ENCODE measurements around the gene ZFAND3.

Gene ZFAND3

DNA sequence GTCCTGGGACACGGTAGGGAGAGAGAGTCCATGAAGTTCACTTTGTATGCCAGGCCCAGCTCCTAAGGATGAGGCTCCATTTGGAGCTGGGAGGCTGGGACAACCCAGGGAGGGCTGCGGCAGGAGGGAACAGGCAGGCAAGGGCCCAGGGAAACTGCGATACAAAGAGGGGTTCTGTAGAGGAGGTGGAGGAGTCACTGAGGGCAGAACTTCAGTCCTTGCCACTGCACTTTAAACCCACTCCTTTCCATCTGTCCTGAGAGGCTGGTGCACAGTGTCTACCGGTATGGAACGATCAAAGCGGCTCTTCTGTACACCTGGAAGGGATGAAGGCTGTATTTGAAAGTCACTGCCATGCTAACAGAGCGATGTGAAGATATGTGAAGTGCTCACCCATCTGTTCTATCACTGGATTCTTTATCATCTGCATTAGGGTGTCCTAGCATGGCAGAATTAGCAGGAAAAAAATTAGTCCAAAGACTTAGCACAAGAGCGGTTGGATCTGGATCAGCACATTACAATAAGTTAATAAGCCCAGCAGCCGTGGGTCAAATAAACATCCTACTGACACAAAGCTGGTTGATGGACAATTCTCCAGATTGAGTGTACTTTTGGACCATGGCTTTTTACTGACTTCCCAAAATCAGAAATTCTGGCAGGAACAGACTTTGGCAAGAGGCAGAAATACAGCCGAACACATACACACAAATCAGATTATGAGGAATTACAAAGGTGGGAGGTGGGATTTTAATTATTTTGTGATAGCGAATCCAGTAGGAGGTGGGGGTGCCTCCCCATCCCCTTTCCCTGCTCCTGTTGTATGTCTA lies 20.9 kb upstream of the ZFAND3 start:
- FAIRE-seq = no peak

DNA sequence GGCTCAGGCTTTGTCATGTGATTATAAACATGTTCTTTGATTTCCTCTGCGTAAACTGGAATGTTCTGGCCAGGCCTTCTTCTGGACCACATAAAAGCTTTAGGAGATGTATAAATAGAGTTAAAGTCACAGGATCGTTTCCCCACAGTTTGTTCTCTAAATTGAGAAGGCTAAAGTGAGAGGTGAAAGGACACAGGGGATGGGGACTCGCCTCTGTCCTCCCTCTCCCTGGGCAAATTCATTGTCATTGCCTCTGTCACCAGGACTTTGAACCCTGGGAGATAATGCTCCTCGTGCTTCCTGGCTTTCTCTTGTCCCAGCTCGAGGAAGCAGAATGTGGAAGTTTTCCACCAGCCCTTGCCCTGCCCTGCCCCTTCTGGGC lies 20.3 kb upstream of the ZFAND3 start:
- FAIRE-seq = no peak

DNA sequence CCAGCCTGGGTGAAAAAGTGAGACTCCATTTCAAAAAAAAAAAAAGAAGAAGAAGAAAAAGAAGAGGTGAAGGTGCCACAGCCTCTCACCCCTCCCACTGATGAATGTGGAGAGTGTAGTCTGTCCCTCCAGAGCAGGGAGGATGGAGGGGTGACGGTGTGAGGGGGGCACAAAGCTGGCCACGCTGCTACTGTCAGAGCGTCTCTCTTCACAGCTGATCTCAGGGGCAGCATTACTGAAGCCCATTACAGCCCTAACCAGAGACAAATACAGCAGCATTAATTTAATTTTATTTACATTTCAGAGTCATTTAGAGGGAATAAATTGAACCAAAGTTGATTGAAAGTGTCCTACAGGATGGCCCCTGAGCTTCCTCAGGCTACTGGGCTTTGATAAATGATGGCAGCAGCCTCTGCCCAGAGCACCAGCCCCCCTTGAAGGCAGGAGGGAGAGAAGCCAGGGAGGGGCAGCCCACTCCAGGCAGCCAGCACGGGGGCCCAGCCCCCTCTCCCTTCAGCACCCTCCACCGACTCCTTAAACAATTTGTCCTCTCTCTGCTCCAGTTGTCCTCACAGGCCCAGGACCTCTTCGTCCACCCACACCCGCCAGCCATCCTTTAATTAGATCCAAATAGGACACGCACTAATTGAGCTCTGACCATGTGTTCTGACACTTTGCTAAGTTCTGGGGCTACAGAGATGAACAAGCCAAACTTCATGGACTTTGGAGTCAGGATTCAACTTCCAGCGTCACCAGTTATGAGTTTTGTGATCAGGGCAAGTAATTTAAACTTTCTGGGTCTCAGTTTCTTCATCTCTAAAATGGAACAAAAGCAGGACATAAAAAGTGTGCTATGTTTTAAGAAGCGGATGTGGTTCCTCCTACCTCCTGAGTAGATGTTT lies 18.6 kb upstream of the ZFAND3 start:
- FAIRE-seq = no peak

DNA sequence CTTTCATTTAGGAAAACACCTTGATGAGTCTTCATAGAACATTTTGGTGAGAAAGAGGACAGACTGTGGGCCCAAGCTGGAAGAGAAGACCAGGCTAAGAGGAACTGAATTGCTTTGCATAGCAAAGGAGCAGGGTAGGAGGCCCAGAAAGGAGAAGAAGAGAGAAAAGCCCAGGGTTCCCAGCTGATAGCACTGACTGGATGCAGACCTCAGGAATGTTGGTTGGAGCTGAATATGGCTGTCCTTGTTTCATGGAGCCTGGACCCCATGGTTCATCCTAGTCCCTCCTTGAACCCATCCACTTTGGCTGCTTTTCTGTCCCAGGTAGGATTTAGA lies 18.0 kb upstream of the ZFAND3 start:
- FAIRE-seq = no peak

DNA sequence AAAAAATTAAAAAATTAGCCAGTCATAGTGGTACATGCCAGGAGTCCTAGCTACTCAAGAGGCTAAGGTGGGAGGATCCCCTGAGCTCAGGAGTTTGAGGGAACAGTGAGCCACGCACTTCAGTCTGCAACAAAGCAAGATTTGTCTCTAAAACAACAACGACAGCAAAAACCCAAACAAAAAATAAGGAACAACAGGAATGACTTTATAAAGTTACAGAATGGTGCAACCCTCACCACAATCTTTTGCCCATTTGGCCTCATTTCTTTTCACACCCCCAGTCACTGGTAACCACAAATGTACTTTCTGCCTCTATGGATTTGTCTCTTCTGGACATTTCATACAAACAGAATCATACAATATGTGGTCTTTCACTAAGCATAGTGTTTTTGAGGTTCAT lies 16.7 kb upstream of the ZFAND3 start:
- FAIRE-seq = no peak

DNA sequence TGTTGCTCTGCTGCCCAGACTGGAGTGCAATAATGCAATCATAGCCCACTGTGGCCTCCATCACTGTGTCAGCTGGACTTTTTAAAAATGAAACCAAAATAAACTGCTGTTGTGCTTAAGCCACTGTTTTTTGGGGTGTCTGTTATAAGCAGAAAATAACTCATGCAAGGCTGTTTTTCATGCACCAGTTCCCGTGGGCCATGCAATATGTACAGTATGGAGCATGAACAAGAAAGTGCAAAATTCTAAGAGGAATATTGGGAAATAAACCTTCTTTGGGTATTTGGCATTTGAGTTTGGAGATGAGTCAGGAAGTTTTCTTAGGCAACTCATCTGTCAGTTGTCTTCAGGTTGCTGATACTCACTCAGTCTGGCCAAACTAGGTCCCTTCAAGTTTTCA lies 14.9 kb upstream of the ZFAND3 start:
- FAIRE-seq = no peak

DNA sequence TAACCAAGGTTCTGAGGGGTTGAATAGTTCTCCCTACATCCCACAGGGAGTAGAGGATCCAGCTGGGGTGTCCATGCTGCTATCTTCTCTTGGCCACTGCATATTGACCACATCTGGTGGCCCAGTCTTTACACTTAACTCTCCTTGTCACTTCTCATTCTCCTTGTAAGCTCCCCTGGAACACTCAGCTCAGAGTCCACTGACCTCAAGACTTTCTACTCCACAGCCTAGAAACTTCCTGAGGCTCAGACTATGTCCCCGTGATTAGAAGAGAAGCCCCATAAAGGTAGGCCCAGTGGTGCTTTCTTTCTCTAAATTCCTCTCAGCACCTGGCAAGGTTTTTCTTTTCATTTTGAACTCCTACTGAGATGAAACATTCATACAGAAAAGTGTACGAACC lies 13.3 kb upstream of the ZFAND3 start:
- no peak for FAIRE-seq

DNA sequence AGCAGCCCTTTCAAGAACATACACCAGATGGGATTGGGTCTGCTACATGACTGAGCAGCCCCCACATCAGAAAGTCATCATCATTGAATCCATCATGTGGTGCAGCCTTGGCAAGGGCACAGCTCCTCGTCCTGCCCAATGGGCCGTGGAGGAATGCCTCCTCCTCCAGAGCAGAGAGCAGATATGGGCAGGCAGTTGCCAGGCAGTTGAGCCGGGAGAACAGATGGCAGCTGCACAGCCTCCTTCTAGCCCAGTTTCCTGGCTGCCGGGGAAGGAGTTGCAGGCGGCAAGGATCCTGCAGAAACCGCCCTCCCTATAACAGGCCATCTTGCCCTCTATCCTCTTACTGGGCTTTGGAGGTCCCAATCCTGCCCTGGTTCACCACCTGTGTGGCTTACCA lies 11.9 kb upstream of the ZFAND3 start:
- FAIRE-seq = no peak

DNA sequence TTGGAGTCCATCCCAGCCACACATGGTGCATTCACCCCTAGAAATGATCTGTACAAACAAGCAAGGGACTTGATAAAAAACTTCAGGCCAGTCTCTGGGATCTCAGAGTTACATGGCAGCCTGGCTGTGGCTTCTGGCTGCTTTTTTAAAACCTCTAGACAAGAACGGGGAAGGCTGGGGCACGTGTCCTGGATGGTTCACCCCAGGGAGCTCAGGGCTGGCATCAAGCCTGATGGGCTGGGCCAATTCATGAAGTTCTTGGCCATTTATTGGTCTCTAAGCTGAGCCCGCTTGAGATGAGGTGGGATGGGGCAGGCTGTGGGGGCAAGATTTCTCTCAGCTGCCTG lies 10.4 kb upstream of the ZFAND3 start:
- no peak for FAIRE-seq

DNA sequence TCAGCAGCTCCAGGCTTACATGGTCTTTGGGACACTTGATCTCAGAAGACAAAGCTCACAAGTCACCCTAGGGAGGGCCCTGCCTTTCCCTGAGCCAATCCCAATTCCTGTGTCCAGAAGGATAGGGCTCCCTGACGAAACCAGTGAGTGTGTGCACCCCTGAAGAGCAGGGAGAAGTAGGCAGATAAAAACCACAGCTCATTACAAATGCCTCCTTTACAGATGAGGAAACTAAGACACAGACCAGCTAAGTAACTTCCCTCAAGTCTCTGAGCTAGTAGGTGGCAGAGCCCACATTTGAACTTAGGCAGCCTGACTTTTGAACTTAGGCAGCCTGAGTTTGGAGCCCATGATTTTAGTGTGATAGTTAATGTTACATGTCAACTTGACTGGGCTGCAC lies 6.7 kb upstream of the ZFAND3 start:
- FAIRE-seq = no peak

DNA sequence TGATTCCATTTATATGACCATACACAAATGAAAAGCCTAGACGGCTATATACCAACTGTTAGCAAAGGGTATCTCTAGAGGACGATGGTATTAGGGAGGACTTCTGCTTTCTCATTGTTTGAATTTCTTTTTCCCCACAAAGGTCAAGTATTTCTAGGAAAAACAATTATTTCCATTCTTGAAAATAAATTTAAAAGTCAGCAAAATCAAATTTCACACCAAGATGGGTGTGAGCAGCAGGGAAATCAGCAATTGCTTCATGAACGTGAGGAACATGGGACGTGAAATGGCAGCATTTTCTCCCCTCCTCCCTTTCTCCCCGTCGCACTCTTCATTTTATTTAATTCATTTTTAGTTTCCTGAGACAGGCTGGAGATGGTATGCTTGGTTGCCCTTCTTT lies 5.2 kb upstream of the ZFAND3 start:
- no peak for FAIRE-seq

DNA sequence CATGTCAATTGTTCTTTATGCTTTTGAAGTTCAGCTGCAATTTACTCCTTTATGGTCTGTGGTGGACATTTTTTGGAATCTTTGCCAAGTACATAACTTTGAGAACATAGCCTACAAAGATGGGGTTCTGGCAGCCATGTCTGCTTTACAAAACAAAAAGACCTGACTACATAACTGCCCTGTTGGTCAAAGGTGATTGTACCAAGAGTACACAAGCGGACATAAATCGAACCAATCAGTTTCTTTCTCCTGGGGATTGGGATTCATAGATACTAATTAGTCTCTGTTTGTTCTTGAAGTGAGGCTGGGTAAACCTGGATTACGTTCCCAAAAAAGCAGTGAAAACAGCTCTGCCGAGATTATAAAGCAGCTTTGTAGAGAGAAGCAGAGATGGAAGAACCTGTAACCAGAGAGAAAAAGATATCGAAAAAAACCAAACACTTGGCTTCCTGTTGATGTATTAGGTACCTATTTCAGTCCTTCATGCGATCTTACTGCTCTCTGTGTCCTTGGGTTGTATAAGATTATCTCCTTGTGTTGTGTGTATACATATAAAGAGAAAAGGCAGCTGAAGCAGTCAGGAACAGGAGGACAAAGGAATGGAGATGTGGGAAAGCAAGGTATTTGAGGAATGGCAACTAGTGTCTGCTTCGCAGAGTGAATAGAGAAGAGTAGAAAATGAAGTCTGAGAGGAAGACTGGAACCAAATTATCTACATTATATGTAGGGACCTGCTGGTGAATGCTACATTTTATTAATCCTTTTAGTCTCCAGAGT lies 2.7 kb upstream of the ZFAND3 start:
- no peak for FAIRE-seq

DNA sequence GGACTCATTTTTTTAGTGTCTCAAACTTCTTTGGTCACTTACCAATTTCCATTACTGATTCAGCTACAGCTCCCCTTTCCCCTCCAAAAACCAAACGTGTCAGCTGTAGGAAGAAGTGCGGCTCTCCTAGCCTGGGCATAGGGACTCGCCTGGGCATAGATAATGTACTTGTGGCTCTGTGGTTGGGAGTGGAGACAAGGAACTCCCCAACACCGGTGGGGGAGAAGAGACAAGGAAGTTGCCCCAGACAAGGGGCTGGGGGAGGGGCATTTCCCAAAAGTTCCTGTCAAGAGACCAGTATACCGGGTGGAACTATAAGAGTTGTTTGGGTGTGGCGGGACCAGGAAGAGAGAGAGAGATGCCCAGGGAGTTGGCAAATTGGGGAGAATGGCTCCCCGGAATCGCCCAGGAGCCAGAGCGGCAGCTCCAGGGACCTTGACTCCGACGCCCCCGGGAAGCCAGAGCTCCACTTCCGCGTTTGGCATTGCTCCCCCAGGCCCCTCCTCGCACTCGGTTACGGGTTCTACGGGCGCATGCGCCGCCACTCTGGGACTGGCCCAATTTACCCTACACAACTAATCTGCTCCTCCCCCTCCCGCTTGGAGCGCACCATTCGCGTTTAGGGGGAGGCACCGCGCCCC lies 871 bp upstream of the ZFAND3 start:
- no peak for FAIRE-seq

DNA sequence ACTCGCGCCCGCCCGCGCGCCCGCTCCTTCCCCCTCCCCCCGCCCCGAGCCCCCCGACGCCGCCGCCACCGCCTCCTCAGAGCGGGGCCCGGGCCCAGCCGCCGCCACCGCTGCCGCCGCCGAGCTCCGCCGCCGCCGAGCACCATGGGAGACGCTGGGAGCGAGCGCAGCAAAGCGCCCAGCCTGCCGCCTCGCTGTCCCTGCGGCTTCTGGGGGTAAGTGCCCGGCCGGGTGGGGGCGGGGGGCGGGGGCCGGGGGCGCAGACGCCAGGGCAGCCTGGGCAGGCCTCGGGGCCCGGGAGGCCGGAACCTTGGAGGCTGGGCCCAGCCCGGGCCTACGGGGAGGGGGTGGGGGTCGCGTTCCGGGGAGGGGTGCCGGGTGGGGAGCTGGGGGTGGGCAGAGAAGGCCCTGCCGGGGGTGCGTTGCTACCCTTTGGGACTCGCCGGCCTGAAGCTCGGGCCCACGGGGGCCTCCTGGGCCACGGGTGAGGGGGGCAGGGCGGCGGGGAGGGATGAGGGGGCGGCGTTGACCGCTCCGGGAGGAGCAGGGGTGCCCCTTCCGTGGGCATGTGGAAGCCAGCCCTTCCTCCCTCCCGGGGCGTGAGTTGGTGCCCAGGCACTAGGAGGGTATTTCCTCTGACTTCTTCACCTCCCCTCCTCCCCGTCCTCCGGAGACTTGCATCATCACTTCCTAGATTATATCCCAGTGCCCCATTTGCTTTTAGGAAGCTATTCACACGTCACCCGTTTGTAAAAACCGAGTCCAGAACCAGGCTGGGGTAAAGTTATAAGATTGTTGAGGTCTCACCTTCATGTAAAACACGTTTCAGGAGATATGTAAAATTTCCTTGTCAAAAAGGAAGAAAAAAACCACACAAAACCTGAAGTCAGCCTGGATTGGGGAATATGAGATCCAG lies 533 bp downstream of the ZFAND3 start:
- FAIRE-seq = no peak

DNA sequence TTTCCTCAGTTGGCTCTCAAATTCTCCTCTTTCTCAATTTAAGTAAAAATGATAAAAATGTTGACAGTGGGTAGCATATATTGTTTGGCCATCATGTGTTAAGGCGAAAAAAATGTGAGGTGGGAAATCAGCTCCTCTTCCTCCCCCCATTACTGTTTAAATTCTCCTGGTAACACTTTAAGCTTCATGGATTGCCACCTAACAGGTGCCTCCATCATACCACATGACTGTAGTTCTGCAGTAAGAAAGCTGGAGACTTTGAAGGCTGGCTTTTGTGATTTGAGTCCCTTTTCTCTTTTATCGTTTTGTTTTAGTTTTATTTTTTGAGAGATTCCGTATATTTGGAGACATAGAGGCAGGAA lies 1.2 kb downstream of the ZFAND3 start:
- no peak for FAIRE-seq

DNA sequence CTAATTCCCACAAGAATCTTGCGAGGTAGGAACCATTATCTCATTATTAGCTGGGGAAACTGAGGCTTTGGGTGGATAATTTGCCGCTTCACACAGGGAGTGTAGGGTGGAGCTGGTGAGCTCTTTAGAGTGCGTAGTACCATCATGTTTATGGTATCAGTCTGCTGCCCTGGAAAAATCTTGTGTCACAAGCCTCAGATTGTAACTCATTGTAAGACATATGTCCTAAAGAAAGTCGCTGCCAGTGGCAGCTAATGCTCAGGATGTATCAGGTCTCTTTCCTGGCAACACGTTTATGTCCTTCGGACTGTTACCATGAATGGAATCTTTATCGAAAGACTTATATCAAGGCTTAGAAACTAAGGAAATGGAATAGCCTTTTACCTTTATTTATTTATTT lies 1.9 kb downstream of the ZFAND3 start:
- no peak for FAIRE-seq

DNA sequence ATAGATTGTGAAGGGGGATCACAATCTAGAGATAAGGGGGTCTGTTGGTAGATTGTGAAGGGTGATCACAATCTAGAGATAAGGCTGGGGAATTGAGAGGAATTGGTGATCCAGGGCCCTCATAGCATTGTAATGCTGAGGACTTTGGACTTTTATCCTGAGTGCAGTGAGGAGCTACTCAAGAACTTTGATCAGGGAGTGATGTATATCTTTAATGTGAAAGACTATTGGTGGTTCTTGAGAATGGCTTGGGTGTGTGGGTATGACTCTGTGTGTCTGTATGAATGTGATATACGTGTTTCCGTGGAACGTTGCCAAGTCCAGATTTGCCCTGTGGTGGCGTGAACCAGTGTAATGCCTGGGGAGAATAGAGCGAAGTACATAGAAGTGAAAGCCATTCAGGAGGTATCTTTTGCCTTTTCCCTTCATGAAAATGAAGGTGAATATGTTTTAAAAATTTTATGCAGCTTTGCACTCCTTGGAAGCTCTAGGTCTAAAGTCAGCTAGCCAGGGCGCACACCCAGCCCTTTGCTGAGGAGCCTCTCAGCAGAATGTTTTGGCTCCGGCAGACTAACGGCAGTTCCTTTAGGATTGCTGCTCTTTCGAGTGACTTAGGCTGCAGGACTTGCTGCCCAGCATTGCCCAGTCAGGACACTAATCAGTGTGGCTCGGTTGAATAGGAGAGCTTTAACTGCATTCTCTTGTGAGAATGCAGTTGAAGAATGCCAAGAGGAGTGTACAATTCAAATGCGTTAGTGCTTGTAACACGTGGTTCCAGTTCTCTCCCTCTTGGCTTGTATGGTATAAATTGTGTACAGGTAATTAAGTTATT lies 3.5 kb downstream of the ZFAND3 start:
- no peak for FAIRE-seq

DNA sequence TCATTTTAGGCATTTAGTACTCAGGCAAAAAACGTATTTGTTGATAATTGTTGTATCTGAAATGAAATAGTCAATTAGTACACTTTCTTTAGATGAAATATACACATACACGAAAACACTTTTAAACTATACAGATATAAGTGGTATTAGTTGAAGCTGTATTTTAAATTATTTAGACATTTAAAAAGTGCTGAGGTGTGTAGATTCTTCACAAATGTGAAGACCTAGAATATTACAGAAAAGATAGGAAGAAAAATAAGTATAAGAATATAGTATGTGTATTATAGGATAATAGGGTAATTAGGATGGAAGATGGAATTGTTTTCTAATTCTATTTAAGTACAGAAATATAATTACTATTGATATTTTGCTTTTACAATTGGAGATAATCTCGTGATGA lies 4.6 kb downstream of the ZFAND3 start:
- FAIRE-seq = no peak

DNA sequence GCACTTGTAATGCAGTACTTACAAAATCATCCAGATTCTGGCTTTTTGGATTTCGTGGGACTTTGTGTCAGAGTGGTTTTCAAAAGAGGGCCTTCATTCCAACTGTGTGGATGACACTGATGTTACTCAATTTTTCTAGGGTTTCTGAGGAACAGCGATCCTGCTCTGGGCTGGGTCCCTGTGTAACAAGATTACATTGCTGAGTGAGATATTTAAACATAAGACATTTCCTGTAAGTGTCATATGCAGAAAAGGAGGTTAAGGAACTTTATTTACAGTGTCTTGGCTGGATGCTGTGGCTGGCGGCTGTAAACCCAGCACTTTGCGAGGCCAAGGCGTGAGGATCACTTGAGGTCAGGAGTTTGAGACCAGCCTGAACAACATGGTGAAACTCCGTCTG lies 6.7 kb downstream of the ZFAND3 start:
- no peak for FAIRE-seq

DNA sequence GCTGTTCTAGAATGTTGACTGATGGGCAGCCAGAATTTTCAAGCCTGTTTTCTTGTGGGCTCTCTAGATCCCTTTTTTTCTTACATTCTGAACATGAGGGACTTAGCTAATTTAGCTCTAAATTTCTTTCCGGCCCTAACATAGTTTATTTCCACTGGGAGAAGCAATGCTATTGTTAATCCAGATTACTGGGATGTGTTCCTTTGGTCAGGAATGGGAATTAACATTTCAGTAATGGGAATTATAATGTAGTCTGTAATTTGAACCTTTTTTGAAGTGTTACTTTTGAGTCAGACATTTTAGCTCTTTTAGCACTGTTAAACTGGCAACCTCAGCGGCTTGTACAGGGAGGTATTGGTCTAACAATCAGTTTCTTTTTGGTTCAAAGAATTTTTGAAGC lies 7.5 kb downstream of the ZFAND3 start:
- no peak for FAIRE-seq

DNA sequence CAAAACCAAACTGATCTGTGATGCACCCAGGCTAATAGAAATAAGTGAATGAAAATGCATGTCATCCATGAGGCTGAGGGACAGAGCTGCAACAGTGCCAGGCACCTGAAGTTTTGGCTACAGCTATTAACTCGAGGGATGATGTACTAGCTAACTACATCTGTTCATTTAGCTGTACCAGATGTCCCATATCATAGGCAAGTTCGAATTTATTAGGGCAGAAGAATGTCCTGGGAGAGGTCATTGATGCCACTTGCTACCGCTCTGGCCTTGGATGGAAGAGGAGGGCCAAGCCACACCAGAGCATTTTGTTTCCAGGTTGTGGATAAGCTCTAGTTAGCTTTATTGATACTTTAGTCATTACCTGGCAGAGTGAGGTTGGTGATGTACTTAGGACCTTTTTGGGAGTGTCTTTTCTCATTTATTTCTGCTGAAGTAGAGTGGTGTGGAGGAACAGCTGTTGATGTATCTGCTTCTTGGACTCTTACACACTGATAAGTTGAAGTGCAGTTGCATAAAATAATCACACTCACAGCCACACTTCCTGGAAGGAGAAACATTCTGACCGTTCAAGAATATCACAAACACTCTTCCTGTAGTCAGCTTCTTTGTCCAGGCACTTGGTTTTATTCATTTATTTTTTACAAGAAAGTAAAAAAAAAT lies 8.2 kb downstream of the ZFAND3 start:
- FAIRE-seq = no peak

Data from endometrium (tissue), 2 donors.